Glutamatergic neuron (in vitro differentiated cells): ENCODE data around the gene RBM44. TPM values are rescaled to one million over a fixed set of nuclear protein-coding genes. Genes with fewer than 3 reads are reported as not detected.

Experiments
- DNase-seq: peaks from one replicate; pipeline ENCODE4 v3.0.0; 2022
- H3K27ac Mint-ChIP-seq: one replicate; pipeline ENCODE4 v1.8.0; 2020; ENCODE audit warnings: mild to moderate bottlenecking, mixed read lengths, inconsistent platforms; ENCODE audit not compliant: unreplicated experiment
- H3K27me3 Mint-ChIP-seq: one replicate; pipeline ENCODE4 v1.8.0; 2020; ENCODE audit warnings: mild to moderate bottlenecking, moderate library complexity, mixed read lengths, inconsistent platforms; ENCODE audit not compliant: unreplicated experiment
- H3K36me3 Mint-ChIP-seq: one replicate; pipeline ENCODE4 v1.8.0; 2020; ENCODE audit warnings: mild to moderate bottlenecking, mixed read lengths, inconsistent platforms; ENCODE audit not compliant: unreplicated experiment
- H3K4me1 Mint-ChIP-seq: one replicate; pipeline ENCODE4 v1.8.0; 2020; ENCODE audit warnings: mild to moderate bottlenecking, low read depth, mixed read lengths, inconsistent platforms; ENCODE audit not compliant: unreplicated experiment
- H3K4me3 Mint-ChIP-seq: one replicate; pipeline ENCODE4 v1.8.0; 2020; ENCODE audit warnings: mild to moderate bottlenecking, mixed read lengths, inconsistent platforms; ENCODE audit not compliant: unreplicated experiment
- H3K9me3 Mint-ChIP-seq: one replicate; pipeline ENCODE4 v1.8.0; 2020; ENCODE audit warnings: mild to moderate bottlenecking, moderate library complexity, mixed read lengths, inconsistent platforms; ENCODE audit not compliant: unreplicated experiment
- CTCF ChIP-seq: fragments of 200-600 bp; sonication (generic); IDR thresholded peaks from one replicate; pipeline ENCODE4 v1.5.0; 2021; ENCODE audit not compliant: partially characterized antibody, unreplicated experiment
- total RNA-seq: library from RNA; stranded (reverse); fragmentation: NEBNext Ultra II Directional; extraction: Animal tissue kit (Norgen Biotek cat#: 25700); gene quantifications from one replicate; pipeline ENCODE4 v1.2.1, GENCODE V29; 2021; ENCODE audit not compliant: unreplicated experiment

The RBM44 gene
- total RNA-seq, 1 donor from 2014 or later = 1.3 TPM

GRCh38 chr2:237797253-237797652, 1.3 kb upstream of the RBM44 start:
- H3K4me1 Mint-ChIP-seq = no peaks in the 10 kb centered on the region
- no peak for DNase-seq
- H3K4me3 Mint-ChIP-seq = no peak overlapping the region
- peaks cover 2% of the 10 kb centered on the region for H3K9me3 Mint-ChIP-seq
- H3K27ac Mint-ChIP-seq = no peak overlapping the region
- H3K36me3 Mint-ChIP-seq = peaks cover 13% of the 10 kb centered on the region
- no peaks in the 10 kb centered on the region for H3K27me3 Mint-ChIP-seq
- TF ChIP-seq CTCF = no peak

- H3K9me3 Mint-ChIP-seq = peaks cover 2% of the 10 kb centered on the region
- H3K4me1 Mint-ChIP-seq = no peaks in the 10 kb centered on the region
- no peaks in the 10 kb centered on the region for H3K27me3 Mint-ChIP-seq
- peaks cover 9% of the 10 kb centered on the region for H3K36me3 Mint-ChIP-seq
- no peak overlapping the region for H3K4me3 Mint-ChIP-seq
- no peak for TF ChIP-seq CTCF
- H3K27ac Mint-ChIP-seq = no peak overlapping the region
- DNase-seq = no peak
These were observed 465 bp downstream of the RBM44 start for GRCh38 chr2:237799060-237799428.

DNA sequence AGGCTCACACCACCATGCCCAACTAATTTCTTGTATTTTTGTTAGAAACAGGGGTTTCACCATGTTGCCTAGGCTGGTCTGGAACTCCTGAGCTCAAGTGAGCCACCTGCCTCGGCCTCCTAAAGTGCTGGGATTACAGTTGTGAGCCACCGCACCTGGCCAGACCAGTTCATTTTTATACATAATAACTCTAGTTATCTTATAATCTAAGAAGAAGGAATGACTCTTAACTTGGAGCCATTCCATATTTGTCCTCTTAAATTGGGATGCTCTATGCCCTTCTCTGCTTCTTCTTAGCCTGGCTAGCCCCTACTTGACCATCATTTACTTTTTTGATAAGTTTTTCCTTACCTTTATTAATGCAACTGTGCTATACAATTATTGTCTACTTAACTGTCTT, 2.9 kb downstream of the RBM44 start:
- Mint-ChIP-seq H3K4me1 (no peaks in the 10 kb centered on the region), H3K27ac (no peak overlapping the region)
- no peak for TF ChIP-seq CTCF

DNA sequence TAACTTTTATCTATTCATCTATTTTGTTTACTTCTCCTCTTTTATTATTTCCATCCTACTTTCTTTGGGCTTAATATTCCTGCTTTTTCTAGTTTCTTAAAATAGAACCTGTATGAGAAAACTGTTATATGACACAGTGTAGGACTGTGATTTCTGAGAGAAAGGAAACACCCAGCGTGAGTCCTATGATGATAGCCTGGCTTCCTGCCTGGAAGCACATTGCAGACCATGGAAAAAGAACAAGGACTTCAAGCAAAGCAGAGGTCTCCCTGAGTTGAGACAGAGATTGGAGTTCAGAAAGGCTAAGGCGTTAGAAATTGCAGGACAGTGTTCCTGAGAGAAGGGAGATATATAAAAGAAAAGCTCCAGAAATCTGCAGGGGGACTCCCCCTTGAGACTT, 7.8 kb downstream of the RBM44 start:
- no peak for DNase-seq
- TF ChIP-seq CTCF = no peak
- Mint-ChIP-seq H3K36me3 (no peaks in the 10 kb centered on the region), H3K27me3 (no peaks in the 10 kb centered on the region), H3K4me3 (no peak overlapping the region), H3K4me1 (no peaks in the 10 kb centered on the region), H3K9me3 (peaks cover 2% of the 10 kb centered on the region), H3K27ac (no peak overlapping the region)

More for the DNA sequence above, 2.9 kb downstream of the RBM44 start:
- Mint-ChIP-seq H3K36me3 (peaks cover 9% of the 10 kb centered on the region), H3K9me3 (peaks cover 2% of the 10 kb centered on the region), H3K4me3 (no peak overlapping the region), H3K27me3 (no peaks in the 10 kb centered on the region)
- DNase-seq = no peak

DNA sequence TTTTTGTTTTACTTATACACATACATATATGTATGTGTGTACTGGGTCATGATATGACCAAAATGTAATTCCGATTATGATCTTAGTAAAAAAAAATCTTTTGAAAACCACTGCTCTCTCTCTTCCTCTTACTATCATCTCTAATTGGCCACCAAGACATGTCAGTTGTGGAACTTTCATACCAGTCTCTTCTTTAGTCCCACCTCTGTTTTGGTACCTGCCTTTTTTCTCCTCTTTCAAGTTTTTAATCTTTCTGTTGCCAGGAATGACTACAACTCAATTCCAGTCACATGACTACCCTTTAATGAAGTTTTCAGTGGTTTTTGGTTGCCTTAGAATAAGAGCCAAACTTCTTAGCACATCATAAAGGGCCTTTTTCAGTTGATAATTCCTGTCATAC, 17.1 kb downstream of the RBM44 start:
- H3K27ac Mint-ChIP-seq = no peak overlapping the region
- no peaks in the 10 kb centered on the region for H3K36me3 Mint-ChIP-seq
- TF ChIP-seq CTCF = no peak
- no peak overlapping the region for H3K4me3 Mint-ChIP-seq
- peaks cover 9% of the 10 kb centered on the region for H3K4me1 Mint-ChIP-seq
- no peaks in the 10 kb centered on the region for H3K9me3 Mint-ChIP-seq
- DNase-seq = no peak
- no peaks in the 10 kb centered on the region for H3K27me3 Mint-ChIP-seq
